B cell (primary cell): ENCODE data around the gene SEPTIN5. TPM values are rescaled to one million over a fixed set of nuclear protein-coding genes. Genes with fewer than 3 reads are reported as not detected.

Experiments
- ATAC-seq: fragments of 200-7000 bp; cut with Tn5 transposase; one replicate; pipeline ENCODE4 v1.10.0; 2021; ENCODE audit warnings: low read depth, mild to moderate bottlenecking, moderate number of reproducible peaks, moderate library complexity
- CTCF ChIA-PET: fragments of 350-600 bp; sonication (Branson Sonifier 250); formaldehyde crosslinking; loops from one replicate; lab custom pipeline; 2021; ENCODE audit warnings: antibody characterized with exemption, inconsistent platforms; lab: Charles Lee
- POLR2A ChIA-PET: fragments of 350-600 bp; sonication (Branson Sonifier 250); formaldehyde crosslinking; loops from one replicate; lab custom pipeline; 2021; ENCODE audit warnings: antibody characterized with exemption; lab: Charles Lee
- DNase-seq: peaks from one replicate; pipeline ENCODE4 v3.0.0; 2013
- H2AFZ ChIP-seq: 2 replicates; pipeline ENCODE4 v1.6.1; 2012; ENCODE audit warnings: mild to moderate bottlenecking, low read depth, low read length; ENCODE audit not compliant: insufficient read depth, poor library complexity, severe bottlenecking
- H3K27ac ChIP-seq, 2 donors: 1 replicate in 1 of 2; 2 replicates in 1 of 2; pipeline ENCODE4 v1.5.1; 2012 to 2013; ENCODE audit warnings: low read length in 2 of 2, mild to moderate bottlenecking in 2 of 2, moderate library complexity in 1 of 2
- H3K27me3 ChIP-seq, 4 experiments: fragments of 200-600 bp in 1 of 4; sonication (generic) in 1 of 4; replicated peaks in 1 of 4; 1 replicate in 2 of 4; 2 replicates in 2 of 4; pipeline versions ENCODE4 v1.6.1 to v1.7.0; 2013 to 2016; ENCODE audit warnings: low read length in 3 of 4, mild to moderate bottlenecking in 2 of 4, mixed read lengths in 1 of 4, moderate library complexity in 1 of 4; ENCODE audit not compliant: insufficient read depth in 4 of 4, control insufficient read depth in 3 of 4; ENCODE audit errors: control extremely low read depth in 1 of 4
- H3K36me3 ChIP-seq, 2 experiments: replicated peaks in 1 of 2; 1 replicate in 1 of 2; 2 replicates in 1 of 2; pipeline versions ENCODE4 v1.6.1 to v1.7.1; 2013; ENCODE audit warnings: low read length in 1 of 2; ENCODE audit not compliant: insufficient read depth in 2 of 2, control insufficient read depth in 1 of 2; ENCODE audit errors: control extremely low read depth in 1 of 2, extremely low read depth in 1 of 2
- H3K4me1 ChIP-seq, 2 donors: fragments of 200-600 bp in 1 of 2; sonication (generic) in 1 of 2; 1 replicate in 1 of 2; 2 replicates in 1 of 2; pipeline versions ENCODE4 v1.5.1 to v1.6.1; 2013 to 2017; ENCODE audit warnings: low read length in 2 of 2; ENCODE audit not compliant: control insufficient read depth in 2 of 2, insufficient read depth in 2 of 2
- H3K4me2 ChIP-seq: replicated peaks from 2 replicates; pipeline ENCODE3; 2012; ENCODE audit warnings: mild to moderate bottlenecking, low read depth, low read length; ENCODE audit not compliant: poor library complexity, severe bottlenecking
- H3K4me3 ChIP-seq, 5 experiments: fragments of 200-600 bp in 1 of 5; sonication (generic) in 1 of 5; 1 replicate in 3 of 5; 2 replicates in 2 of 5; pipeline versions ENCODE4 v1.5.1 to v1.7.0; 2011 to 2016; ENCODE audit warnings: low read length in 4 of 5, mild to moderate bottlenecking in 4 of 5, low read depth in 2 of 5, control low read depth in 1 of 5, moderate library complexity in 1 of 5; ENCODE audit not compliant: insufficient read depth in 1 of 5; ENCODE audit errors: control extremely low read depth in 1 of 5, extremely low read depth in 1 of 5
- H3K79me2 ChIP-seq: fragments of 200-600 bp; sonication (generic); one replicate; pipeline ENCODE4 v1.6.0; 2016; ENCODE audit warnings: low read length; ENCODE audit not compliant: control insufficient read depth, insufficient read depth
- H3K9ac ChIP-seq: fragments of 200-600 bp; sonication (generic); 2 replicates; pipeline ENCODE4 v1.6.1; 2017; ENCODE audit warnings: mild to moderate bottlenecking, low read length, moderate library complexity
- H3K9me3 ChIP-seq, 3 donors: one replicate each; pipeline versions ENCODE4 v1.6.1 to v1.7.1; 2013; ENCODE audit warnings: low read length in 2 of 3; ENCODE audit not compliant: control insufficient read depth in 2 of 3, insufficient read depth in 1 of 3; ENCODE audit errors: control extremely low read depth in 1 of 3
- H4K20me1 ChIP-seq: 2 replicates; pipeline ENCODE4 v1.6.0; 2012; ENCODE audit warnings: mild to moderate bottlenecking, low read length; ENCODE audit not compliant: insufficient read depth, control insufficient read depth, poor library complexity, severe bottlenecking
- H3K27ac Mint-ChIP-seq: one replicate; pipeline ENCODE4 v1.8.0; 2021; ENCODE audit warnings: mixed read lengths
- H3K27me3 Mint-ChIP-seq: one replicate; pipeline ENCODE4 v1.8.0; 2021; ENCODE audit warnings: mixed read lengths
- H3K4me1 Mint-ChIP-seq: one replicate; pipeline ENCODE4 v1.8.0; 2021; ENCODE audit warnings: mixed read lengths
- H3K4me3 Mint-ChIP-seq: one replicate; pipeline ENCODE4 v1.8.0; 2021; ENCODE audit warnings: mixed read lengths
- H3K9me3 Mint-ChIP-seq: one replicate; pipeline ENCODE4 v1.8.0; 2022; ENCODE audit warnings: mixed read lengths; ENCODE audit not compliant: insufficient read depth
- CTCF ChIP-seq: fragments of 200-600 bp; IDR thresholded peaks from one replicate; pipeline ENCODE4 v1.8.0; 2022; ENCODE audit warnings: antibody characterized with exemption, mild to moderate bottlenecking
- EZH2 ChIP-seq: IDR thresholded peaks from 2 replicates; pipeline ENCODE4 v1.6.1; 2012; ENCODE audit warnings: borderline replicate concordance, low read depth, mild to moderate bottlenecking, moderate library complexity, low read length; ENCODE audit not compliant: insufficient read depth, poor library complexity, severe bottlenecking
- WGBS: methylation state at CpG from one replicate; pipeline ENCODE4 v1.1.5; 2013; ENCODE audit warnings: missing lambda C conversion rate; ENCODE audit not compliant: insufficient coverage; 5-methylcytosine and 5-hydroxymethylcytosine counted together
- intact Hi-C: fragments of 100-400 bp; cut with micrococcal nuclease; formaldehyde crosslinking; loops from one replicate; pipeline ENCODE4 v1.10.0; 2022
- polyA plus RNA-seq: library from polyadenylated mRNA; depleted of rRNA; stranded (reverse); fragments of >200 nt; gene quantifications from 2 replicates; pipeline ENCODE4 v1.2.3, GENCODE V29; 2012
- total RNA-seq, 2 donors: library from RNA; stranded (reverse); fragments of 120-200 nt in 1 of 2; gene quantifications; 1 replicate in 1 of 2; 2 replicates in 1 of 2; pipeline versions ENCODE4 v1.2.3 to v1.2.4, GENCODE V29; 2013 to 2022

The SEPTIN5 gene
- total and polyA plus RNA-seq, 2 donors (not counting 1 experiment from before 2014, with no cell fraction given): 0.06 TPM; not detected in 1

GRCh38 chr22:19750507-19751490 lies 36.5 kb downstream of the SEPTIN5 start:
- Mint-ChIP-seq H3K4me3 (no peak overlapping the region), H3K27ac (no peak overlapping the region), H3K4me1 (peaks cover 3% of the 10 kb centered on the region), H3K9me3 (no peaks in the 10 kb centered on the region), H3K27me3 (peaks cover 25% of the 10 kb centered on the region)
- DNase-seq (no peak), ATAC-seq (no peak)
- no peak overlapping the region for H2AFZ ChIP-seq
- H3K79me2 ChIP-seq: no peaks in the 10 kb centered on the region
- 91% methylated on average over 24 of the region's 27 CpGs for WGBS
- no peaks in the 10 kb centered on the region for H3K36me3 ChIP-seq
- no peak overlapping the region for H3K27ac ChIP-seq
- ChIA-PET CTCF (interaction anchor here (0.8 kb wide), 1 partner anchor 159 kb away, joined by 3 read pairs; no protein-coding TSS in a partner anchor), POLR2A (no interaction called here)
- H3K9me3 ChIP-seq: peaks cover 0 to 11% (median 0%) of the 10 kb centered on the region in 3 donors
- no peak overlapping the region for H3K9ac ChIP-seq
- H3K4me1 ChIP-seq: peaks cover 5 to 14% of the 10 kb centered on the region in 2 donors
- no peak for TF ChIP-seq CTCF
- no peak for TF ChIP-seq EZH2
- H3K4me2 ChIP-seq: no peak overlapping the region
- intact Hi-C loops: no loop called here
- no peaks in the 10 kb centered on the region for H4K20me1 ChIP-seq
- peaks cover 0 to 42% (median 19%) of the 10 kb centered on the region in 4 experiments for H3K27me3 ChIP-seq
- H3K4me3 ChIP-seq: no peak overlapping the region
